Endothelial cell of umbilical vein (primary cell): Measurements from ENCODE around the gene RANBP6.

ENCODE experiments used
- JUN ChIP-seq: IDR thresholded peaks from 2 replicates; pipeline ENCODE4 v1.6.1; 2011; ENCODE audit warnings: borderline replicate concordance, low read depth; ENCODE audit not compliant: insufficient read length, insufficient read depth
- POLR2A ChIP-seq: IDR thresholded peaks from 2 replicates; pipeline ENCODE4 v1.6.1; 2012; ENCODE audit warnings: low read depth, mild to moderate bottlenecking, control low read depth, low read length
- POLR2AphosphoS5 ChIP-seq: IDR thresholded peaks from 2 replicates; pipeline ENCODE4 v1.6.1; 2012; ENCODE audit warnings: low read depth, mild to moderate bottlenecking, control low read depth, low read length, moderate library complexity; ENCODE audit not compliant: insufficient read depth
- TF ChIP-seq, protein P1 (sequence below), 2 donors: IDR thresholded peaks; 1 replicate in 1 of 2; 2 replicates in 1 of 2; pipeline ENCODE4 v1.5.1; 2011; ENCODE audit warnings: low read length in 2 of 2, mild to moderate bottlenecking in 2 of 2, moderate library complexity in 2 of 2, control low read depth in 1 of 2, inconsistent platforms in 1 of 2, low read depth in 1 of 2; ENCODE audit not compliant: insufficient read depth in 1 of 2; ENCODE audit errors: extremely low read depth in 1 of 2
- TF ChIP-seq, protein P2 (sequence below): IDR thresholded peaks from 2 replicates; pipeline ENCODE4 v1.6.1; 2011; ENCODE audit not compliant: insufficient read depth, insufficient read length

DNA sequence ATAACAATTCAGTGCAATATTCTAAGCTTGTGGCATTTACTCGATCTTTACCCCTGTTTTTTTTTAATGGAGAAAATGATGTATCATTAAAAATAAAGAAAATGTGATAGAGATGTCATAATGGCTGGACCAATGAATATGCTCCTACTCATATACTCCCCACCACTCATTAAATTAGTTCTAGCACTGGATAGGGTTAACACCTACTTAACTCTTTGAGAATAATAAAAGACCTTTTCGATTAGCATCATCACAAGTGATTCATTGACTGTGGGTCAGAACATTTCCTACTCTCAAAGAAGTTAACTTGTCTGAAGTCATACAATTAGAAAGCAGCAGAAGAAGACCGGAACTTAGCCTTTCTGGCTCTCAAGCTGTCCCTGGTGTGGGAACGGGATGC lies 31.6 kb upstream of the RANBP6 start:
- TF ChIP-seq, protein P1, sequence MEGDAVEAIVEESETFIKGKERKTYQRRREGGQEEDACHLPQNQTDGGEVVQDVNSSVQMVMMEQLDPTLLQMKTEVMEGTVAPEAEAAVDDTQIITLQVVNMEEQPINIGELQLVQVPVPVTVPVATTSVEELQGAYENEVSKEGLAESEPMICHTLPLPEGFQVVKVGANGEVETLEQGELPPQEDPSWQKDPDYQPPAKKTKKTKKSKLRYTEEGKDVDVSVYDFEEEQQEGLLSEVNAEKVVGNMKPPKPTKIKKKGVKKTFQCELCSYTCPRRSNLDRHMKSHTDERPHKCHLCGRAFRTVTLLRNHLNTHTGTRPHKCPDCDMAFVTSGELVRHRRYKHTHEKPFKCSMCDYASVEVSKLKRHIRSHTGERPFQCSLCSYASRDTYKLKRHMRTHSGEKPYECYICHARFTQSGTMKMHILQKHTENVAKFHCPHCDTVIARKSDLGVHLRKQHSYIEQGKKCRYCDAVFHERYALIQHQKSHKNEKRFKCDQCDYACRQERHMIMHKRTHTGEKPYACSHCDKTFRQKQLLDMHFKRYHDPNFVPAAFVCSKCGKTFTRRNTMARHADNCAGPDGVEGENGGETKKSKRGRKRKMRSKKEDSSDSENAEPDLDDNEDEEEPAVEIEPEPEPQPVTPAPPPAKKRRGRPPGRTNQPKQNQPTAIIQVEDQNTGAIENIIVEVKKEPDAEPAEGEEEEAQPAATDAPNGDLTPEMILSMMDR (IDR thresholded peaks at IDR 0.05; ENCODE audit: extremely low read depth in 1 of 2, insufficient read depth in 1 of 2, low read depth in 1 of 2, low read length in 2 of 2) = no peak
- TF ChIP-seq JUN (no peak), POLR2A (no peak), POLR2AphosphoS5 (no peak)
- TF ChIP-seq, protein P2, sequence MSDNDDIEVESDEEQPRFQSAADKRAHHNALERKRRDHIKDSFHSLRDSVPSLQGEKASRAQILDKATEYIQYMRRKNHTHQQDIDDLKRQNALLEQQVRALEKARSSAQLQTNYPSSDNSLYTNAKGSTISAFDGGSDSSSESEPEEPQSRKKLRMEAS = no peak
